Hematopoietic multipotent progenitor cell treated with erythropoietin and hydrocortisone succinate and interleukin-3 and kit ligand, for 8 days (in vitro differentiated cells): Measurements from ENCODE around the gene L3MBTL2.

Experiments used
- DNase-seq: peaks from one replicate; pipeline ENCODE4 v3.0.0-alpha.2; 2015

Gene L3MBTL2

GRCh38 chr22:41280854-41281253, 75.7 kb downstream of the L3MBTL2 start:
- DNase-seq = no peak
